GM12872 (cell line): ENCODE data around the gene UBAP2L.
A peak's percentile ranks its signal among the peaks of the same experiment; 100 is the strongest.

Experiments
- CTCF ChIP-seq: IDR thresholded peaks from 3 replicates; pipeline ENCODE4 v1.5.1; 2011; ENCODE audit warnings: low read depth, mild to moderate bottlenecking, low read length, moderate library complexity; ENCODE audit not compliant: insufficient read depth

UBAP2L gene

GRCh38 chr1:154179946-154180687 lies 40.6 kb upstream of the UBAP2L start:
- no peak for TF ChIP-seq CTCF

- TF ChIP-seq CTCF = no peak
These were observed 38.8 kb upstream of the UBAP2L start for GRCh38 chr1:154181944-154182343.

GRCh38 chr1:154182344-154183045 lies 38.3 kb upstream of the UBAP2L start:
- no peak for TF ChIP-seq CTCF

GRCh38 chr1:154183046-154183915 lies 37.5 kb upstream of the UBAP2L start:
- no peak for TF ChIP-seq CTCF

- TF ChIP-seq CTCF = peak; percentile 81
These were observed 34.6 kb upstream of the UBAP2L start for GRCh38 chr1:154186177-154186576.

GRCh38 chr1:154186852-154187501 lies 33.8 kb upstream of the UBAP2L start:
- TF ChIP-seq CTCF = no peak
